HG03280 (cell line): Measurements from ENCODE around the gene RNASE12.

Experiments used
- ATAC-seq: cut with Tn5 transposase; IDR thresholded peaks from one replicate; pipeline ENCODE4 v1.9.1; 2021; ENCODE audit warnings: mild to moderate bottlenecking, moderate library complexity; ENCODE audit not compliant: unreplicated experiment

RNASE12 gene

DNA sequence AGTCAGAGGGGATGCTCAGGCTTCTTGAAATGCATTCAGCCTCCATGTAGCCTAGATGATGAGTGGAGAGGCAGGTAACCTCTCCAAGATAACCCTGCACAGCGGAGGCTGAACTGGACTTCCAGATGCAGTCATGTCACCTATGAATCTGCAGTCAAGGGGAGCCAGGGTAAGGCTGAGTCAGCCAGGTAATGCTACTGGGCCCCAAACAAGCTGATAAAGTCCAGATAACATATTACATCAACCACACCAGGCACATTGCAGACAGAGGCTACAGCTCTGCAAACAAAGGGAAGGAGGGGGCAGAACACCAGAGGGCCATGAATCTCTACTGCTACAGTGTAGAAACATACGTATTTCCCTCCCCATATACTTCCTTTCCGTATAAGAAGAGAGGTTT is 44.3 kb downstream of the RNASE12 start:
- ATAC-seq, result no peak
